Activated T-cell treated with anti-CD3 and anti-CD28 coated beads, Interleukin-2, amount 50 U/mL, for 4 hours (primary cell): Measurements from ENCODE around the gene MBTPS1. TPM values are rescaled to one million over a fixed set of nuclear protein-coding genes. Genes with fewer than 3 reads are reported as not detected.
A peak's percentile ranks its signal among the peaks of the same experiment; 100 is the strongest.

Experiments
- ATAC-seq, 2 donors: fragments of 200-7000 bp; cut with Tn5 transposase; one replicate each; pipeline ENCODE4 v1.10.0; 2021
- DNase-seq: peaks from one replicate; pipeline ENCODE4 v3.0.0-alpha.2; 2020
- H3K27me3 Mint-ChIP-seq: one replicate; pipeline ENCODE4 v1.8.0; 2021; ENCODE audit warnings: low read depth, mixed read lengths
- H3K36me3 Mint-ChIP-seq: one replicate; pipeline ENCODE4 v1.8.0; 2022; ENCODE audit warnings: mixed read lengths; ENCODE audit not compliant: insufficient read depth
- H3K4me1 Mint-ChIP-seq: one replicate; pipeline ENCODE4 v1.8.0; 2021; ENCODE audit warnings: low read depth, mixed read lengths
- H3K4me3 Mint-ChIP-seq: one replicate; pipeline ENCODE4 v1.8.0; 2021; ENCODE audit warnings: mild to moderate bottlenecking, moderate library complexity, mixed read lengths
- H3K9me3 Mint-ChIP-seq: one replicate; pipeline ENCODE4 v1.8.0; 2021; ENCODE audit warnings: mixed read lengths
- total RNA-seq, 3 donors: library from RNA; stranded (reverse); gene quantifications; one replicate each; pipeline ENCODE4 v1.2.1, GENCODE V29; 2021

Gene MBTPS1
- total RNA-seq, 3 donors from 2014 or later, result 44.9 to 52.8 (median 49.2) TPM

DNA sequence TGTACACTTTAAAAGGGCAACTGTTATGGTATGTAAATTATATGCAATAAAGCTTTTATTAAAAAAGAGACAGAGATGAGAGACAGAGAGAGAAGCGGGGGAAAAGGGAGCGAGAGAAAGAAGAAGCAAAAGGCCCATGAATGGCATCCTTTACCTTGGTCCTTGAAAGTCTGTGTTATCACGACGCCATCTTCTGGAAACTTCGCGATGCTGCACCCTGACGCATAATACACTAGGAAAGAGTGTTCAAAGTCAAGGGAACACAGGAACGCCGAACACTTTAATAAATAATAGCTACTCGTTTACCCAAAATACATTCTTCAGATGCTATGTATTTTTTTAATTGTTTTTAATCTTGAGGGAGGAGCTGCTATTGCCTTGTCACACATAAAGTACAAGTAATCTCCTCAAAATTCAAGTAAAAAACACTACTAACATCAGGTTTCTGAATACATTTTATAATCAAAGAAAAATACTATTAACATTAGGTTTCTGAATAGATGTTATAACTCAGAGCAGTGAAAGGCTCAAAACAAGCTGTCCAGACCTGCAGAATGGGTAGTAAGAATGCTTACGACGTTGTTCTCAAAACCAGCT, 51.1 kb downstream of the MBTPS1 start:
- peaks cover 48% of the 10 kb centered on the region for H3K36me3 Mint-ChIP-seq
- H3K27me3 Mint-ChIP-seq, result no peaks in the 10 kb centered on the region
- H3K4me1 Mint-ChIP-seq, result no peaks in the 10 kb centered on the region
- H3K4me3 Mint-ChIP-seq, result no peak overlapping the region
- DNase-seq (no peak), ATAC-seq (peak in 1 of 2 donors; percentile 38)
- H3K9me3 Mint-ChIP-seq, result no peaks in the 10 kb centered on the region

DNA sequence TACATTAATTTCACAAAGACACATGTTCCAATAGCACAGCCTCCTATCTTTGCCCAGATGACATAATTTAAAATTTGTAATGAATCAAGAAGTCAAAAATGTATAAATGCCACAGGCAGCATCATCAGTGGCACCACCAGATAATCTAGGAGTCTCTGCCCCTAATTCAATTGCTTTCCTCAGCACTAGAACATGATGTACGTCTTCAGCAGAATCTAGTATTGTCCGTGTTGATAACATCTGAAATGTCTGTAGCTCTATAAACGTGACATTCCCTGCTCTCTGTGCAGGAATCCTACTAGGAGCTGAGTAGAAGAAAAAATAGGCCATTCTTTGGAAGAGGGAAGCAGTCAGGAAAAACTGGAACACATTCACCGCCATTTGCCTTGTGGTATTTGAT, 52.8 kb downstream of the MBTPS1 start:
- DNase-seq, result no peak
- Mint-ChIP-seq H3K4me1 (no peaks in the 10 kb centered on the region), H3K36me3 (peaks cover 46% of the 10 kb centered on the region), H3K9me3 (no peaks in the 10 kb centered on the region), H3K27me3 (no peaks in the 10 kb centered on the region), H3K4me3 (no peak overlapping the region)
- no peak for ATAC-seq

DNA sequence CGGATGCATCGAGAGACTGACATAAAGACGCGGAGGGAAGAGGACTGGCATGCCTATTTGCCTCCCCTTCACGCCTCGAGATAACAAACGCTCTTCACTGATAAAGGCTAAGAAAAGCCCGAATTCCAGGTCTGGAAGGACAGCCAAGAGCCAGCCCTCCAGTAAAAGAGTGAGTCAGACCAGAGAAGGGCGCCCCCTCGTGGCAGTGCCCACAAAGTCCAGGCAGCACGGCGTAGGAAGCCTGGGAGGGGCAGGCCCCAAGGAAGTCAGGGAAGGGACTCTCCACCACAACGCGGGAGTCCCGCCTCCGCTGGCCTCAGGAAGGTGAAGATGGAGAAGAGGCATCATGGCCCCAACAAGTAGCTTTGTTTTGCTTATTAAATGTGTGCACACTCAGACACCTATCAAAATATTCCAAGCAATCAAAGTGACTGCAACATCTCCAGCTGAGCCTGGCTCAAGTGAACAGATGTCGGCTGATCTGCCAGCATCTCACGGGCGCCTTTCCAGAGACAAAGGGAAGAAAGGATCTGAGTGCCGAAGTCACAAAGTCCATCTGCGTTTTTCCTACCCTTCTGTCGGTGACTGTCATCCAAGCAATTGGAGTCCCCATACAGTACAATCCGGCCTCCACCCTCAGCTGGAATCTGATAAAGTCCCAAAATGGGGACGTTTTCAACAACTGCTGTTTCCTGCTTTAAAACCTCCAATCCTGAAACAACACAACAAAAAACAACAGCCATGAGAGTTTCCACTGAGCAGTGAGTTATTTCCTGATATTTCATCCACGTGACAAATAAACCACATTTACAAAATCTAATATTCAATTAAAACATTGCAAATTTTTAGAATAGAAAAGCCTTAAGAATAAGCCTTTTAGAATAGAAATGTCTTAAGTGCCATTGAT, 53.8 kb downstream of the MBTPS1 start:
- ATAC-seq (peak; percentile 82 to 96), DNase-seq (peak; percentile 56)
- Mint-ChIP-seq H3K4me1 (no peaks in the 10 kb centered on the region), H3K4me3 (no peak overlapping the region), H3K36me3 (peaks cover 45% of the 10 kb centered on the region), H3K27me3 (no peaks in the 10 kb centered on the region), H3K9me3 (no peaks in the 10 kb centered on the region)

DNA sequence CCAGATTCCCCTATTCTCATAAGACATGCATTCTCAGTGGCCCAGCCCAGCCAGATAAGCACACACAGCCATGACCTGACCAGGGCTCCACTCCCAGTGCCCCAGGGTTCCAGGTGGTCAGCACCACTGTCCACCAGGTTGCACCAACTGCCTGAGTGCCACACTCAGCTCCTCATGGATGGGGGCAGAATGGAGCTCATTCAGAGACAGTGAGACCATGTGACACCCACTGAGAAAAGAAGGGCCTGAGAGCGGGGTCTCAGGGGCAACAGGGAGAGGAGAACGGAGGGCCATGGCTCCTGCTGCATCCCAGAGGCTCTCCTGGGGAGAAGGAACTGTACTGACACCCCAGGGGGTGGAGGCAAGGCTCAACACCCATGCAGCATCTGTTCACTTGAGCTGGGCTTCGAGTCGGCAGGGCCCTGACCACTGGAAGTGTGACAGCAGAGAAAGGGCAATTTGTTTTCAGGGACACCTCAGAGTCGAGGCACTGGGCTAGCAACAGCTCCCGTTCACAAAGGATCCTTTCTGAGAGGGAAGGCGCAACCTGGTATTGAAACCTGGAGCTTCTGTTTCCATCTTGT, 55.4 kb downstream of the MBTPS1 start:
- Mint-ChIP-seq H3K27me3 (no peaks in the 10 kb centered on the region), H3K4me1 (no peaks in the 10 kb centered on the region), H3K36me3 (peaks cover 53% of the 10 kb centered on the region), H3K9me3 (no peaks in the 10 kb centered on the region), H3K4me3 (no peak overlapping the region)
- ATAC-seq, result no peak
- no peak for DNase-seq

DNA sequence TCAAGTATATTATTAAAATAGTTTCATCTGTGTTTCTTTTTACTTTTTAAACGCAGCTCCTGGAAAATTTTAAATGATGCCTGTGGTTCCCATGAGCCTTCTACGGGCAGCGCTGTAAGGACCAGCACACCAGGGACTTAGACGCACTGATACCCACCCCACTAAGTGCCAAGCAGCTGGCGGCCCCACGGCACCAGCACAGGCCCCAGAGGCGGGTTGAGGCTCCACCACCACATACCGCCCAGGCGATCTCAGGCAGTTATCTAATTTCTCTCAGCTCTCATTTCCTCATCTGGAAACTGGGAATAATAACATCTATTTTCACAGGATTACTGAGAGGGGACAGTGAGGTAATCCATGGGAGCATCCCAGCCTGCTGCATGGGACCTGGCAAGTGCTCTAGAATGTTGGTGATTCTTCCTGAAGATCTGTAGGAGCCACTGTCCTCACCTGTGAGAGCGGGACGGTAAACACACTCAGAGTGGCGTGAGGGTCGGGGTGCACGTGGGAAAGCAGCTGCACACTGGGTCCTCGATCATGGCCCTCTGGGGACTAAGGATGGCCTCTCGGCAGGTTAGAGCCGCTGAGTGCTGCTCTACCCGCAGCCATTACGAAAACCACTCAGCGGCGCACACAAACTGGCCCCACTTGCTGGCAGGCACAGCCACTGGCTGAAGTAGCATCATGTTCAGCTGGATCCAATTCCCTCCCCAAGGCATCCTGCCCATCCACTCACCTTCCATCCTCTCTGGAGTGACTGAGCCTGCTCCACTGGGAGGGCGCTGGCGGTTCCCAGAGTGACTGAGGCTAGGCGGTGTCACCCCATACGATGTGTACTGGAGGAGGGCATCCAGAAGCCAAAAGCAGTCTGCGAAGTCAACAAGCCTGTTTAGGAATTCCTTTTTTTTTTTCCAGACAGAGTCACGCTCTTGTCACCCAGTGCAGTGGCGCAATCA, 56.5 kb downstream of the MBTPS1 start:
- Mint-ChIP-seq H3K27me3 (no peaks in the 10 kb centered on the region), H3K4me1 (no peaks in the 10 kb centered on the region), H3K36me3 (peaks cover 61% of the 10 kb centered on the region), H3K4me3 (no peak overlapping the region), H3K9me3 (no peaks in the 10 kb centered on the region)
- no peak for ATAC-seq
- no peak for DNase-seq

DNA sequence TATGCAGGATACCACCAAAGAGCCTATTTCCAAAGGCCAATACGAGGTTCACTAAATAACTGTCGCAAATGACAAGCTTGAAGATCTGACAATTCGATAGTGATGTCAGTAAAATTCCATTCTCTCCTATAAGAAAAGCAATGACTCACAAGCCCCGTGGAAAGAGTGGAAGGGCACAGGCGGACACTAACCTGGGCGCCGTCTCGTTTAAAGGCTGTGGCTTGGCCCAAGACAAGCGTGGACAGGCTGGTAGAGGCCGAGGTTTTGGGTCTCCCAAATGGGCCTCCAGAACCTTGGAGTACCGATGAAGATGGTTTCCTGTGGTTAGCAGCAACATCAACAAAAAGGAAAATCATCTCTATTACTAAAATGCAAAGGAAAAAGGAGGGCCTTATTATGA, 57.6 kb downstream of the MBTPS1 start:
- ATAC-seq (no peak), DNase-seq (no peak)
- H3K27me3 Mint-ChIP-seq, result no peaks in the 10 kb centered on the region
- no peaks in the 10 kb centered on the region for H3K9me3 Mint-ChIP-seq
- no peak overlapping the region for H3K4me3 Mint-ChIP-seq
- no peaks in the 10 kb centered on the region for H3K4me1 Mint-ChIP-seq
- peaks cover 57% of the 10 kb centered on the region for H3K36me3 Mint-ChIP-seq

DNA sequence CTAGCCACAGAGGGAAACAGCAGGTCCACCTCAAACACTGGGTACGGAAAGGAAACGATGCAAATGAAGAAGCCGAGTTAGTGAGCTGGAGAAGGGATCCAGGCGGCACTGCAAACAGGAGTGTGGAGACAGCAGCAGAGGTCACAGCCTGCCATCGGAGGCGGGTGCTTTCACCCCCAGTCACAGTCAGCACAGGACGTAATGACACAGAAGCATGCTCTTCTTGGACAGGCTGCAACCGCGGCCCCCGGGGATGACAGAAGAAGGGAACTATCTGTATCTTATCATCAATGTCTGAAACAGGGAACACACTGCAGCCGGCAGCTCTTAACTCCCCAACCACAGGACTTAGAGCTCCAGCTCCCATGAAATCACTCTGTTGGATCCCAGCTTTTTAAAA, 58.1 kb downstream of the MBTPS1 start:
- Mint-ChIP-seq H3K27me3 (no peaks in the 10 kb centered on the region), H3K36me3 (peaks cover 57% of the 10 kb centered on the region), H3K4me1 (no peaks in the 10 kb centered on the region), H3K9me3 (no peaks in the 10 kb centered on the region), H3K4me3 (no peak overlapping the region)
- DNase-seq, result no peak
- ATAC-seq, result no peak

DNA sequence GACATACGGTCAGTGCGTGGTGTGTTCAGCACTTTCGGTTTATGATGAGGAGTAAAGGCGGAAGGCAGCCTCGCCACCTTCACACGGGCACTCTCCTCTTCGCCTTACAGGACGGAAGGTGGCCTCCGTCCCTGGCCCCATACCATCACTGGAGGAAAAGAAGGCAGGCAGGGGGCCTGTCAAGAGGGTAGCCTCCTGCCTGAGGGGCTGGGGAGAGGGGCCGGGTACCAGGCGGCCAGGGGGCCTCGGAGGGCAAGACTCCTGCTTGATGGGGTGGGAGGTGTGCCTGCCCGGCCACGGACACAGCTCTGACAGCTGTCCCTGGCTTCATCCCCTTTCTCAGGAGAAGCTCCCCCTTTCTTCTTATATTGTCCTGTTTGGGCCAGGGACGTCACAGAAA, 58.5 kb downstream of the MBTPS1 start:
- DNase-seq, result no peak
- peaks cover 59% of the 10 kb centered on the region for H3K36me3 Mint-ChIP-seq

DNA sequence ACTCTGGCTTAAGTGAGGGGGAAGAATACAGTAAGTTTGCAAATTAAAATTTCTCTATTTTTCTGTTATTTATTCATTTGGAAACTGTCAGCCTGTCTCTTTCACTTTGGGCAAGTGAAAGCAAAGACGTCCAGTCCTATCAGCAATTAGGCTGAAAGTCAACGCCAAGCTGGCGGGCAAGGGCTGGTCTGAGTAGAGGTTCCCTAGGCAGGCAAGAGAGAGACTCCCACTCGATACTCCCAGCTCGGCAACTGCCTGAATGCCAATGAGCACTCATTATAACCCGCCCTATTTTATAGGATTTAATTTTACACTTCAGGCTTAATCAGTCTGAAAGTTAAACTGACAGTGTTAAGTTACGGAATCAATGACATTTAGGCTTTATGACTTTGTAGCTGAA, 59.8 kb downstream of the MBTPS1 start:
- no peak for DNase-seq
- H3K4me3 Mint-ChIP-seq, result no peak overlapping the region
- H3K9me3 Mint-ChIP-seq, result no peaks in the 10 kb centered on the region
- H3K36me3 Mint-ChIP-seq, result peaks cover 61% of the 10 kb centered on the region
- no peaks in the 10 kb centered on the region for H3K27me3 Mint-ChIP-seq
- H3K4me1 Mint-ChIP-seq, result no peaks in the 10 kb centered on the region
- ATAC-seq, result no peak

More for the DNA sequence above, 58.5 kb downstream of the MBTPS1 start:
- ATAC-seq, result no peak
- H3K9me3 Mint-ChIP-seq, result no peaks in the 10 kb centered on the region
- no peaks in the 10 kb centered on the region for H3K27me3 Mint-ChIP-seq
- H3K4me3 Mint-ChIP-seq, result no peak overlapping the region
- H3K4me1 Mint-ChIP-seq, result no peaks in the 10 kb centered on the region

DNA sequence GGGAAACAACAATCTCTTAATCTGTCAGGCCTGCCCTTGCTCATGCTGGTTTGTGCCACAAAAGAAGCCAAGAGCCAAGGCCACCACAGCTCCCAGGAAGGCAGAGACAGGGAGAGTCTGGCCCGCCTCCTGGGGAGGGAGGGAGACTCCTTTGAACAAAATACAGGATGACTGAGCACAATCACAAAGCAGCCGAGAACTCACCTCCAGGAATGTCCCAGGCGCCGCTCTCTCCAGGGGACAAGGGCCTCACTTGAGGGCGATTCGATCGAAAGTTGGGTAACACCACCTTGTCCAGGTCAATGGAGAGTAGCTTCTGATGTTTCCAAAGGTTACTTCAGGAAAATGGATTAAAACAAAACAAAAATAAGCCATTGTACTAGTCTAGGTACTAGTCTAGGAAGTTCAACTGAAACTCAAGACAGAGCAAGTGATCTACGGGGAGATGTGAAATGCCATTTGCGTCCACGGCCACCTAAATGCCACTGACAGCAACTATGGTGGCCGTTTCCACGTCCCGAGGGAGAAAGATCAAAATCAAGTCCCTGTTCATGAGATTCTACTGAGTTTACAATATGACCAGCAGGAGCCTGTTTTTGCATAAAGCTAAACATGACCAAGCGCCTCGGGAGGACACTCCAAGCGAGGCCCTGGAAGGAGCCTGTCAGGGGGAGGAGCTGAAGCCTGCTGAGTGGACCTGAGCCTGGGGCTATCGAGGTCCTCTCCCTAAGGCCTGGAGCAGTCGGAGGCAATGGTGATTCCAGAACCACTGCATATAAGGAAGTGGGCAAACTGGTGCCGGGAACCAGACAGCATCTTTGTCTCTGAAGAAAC, 60.7 kb downstream of the MBTPS1 start:
- DNase-seq (no peak), ATAC-seq (no peak)
- H3K4me3 Mint-ChIP-seq, result no peak overlapping the region

DNA sequence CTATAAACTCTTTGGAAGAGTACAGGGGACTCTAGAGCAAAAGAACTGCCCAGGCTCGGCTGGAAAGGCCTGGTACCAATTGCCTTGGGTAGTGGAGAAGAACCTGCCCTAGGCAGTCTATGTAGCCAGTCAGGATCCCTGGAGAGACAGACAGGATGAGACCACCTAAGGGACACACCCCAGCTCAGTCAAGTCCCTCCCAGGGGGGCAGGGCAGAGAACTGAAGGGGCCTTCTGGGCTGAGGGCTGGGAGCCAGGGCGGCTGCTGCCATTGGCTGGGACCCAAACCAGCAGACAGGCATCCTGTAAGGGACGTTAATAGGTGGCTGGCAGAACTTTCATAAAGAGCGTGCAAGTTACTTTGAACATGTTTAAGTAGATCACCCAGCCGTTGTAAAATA, 61.4 kb downstream of the MBTPS1 start:
- Mint-ChIP-seq H3K4me3 (no peak overlapping the region), H3K9me3 (no peaks in the 10 kb centered on the region), H3K4me1 (no peaks in the 10 kb centered on the region), H3K36me3 (peaks cover 52% of the 10 kb centered on the region), H3K27me3 (no peaks in the 10 kb centered on the region)
- ATAC-seq, result no peak
- no peak for DNase-seq

More for the DNA sequence above, 60.7 kb downstream of the MBTPS1 start:
- Mint-ChIP-seq H3K27me3 (no peaks in the 10 kb centered on the region), H3K4me1 (no peaks in the 10 kb centered on the region), H3K36me3 (peaks cover 55% of the 10 kb centered on the region), H3K9me3 (no peaks in the 10 kb centered on the region)

DNA sequence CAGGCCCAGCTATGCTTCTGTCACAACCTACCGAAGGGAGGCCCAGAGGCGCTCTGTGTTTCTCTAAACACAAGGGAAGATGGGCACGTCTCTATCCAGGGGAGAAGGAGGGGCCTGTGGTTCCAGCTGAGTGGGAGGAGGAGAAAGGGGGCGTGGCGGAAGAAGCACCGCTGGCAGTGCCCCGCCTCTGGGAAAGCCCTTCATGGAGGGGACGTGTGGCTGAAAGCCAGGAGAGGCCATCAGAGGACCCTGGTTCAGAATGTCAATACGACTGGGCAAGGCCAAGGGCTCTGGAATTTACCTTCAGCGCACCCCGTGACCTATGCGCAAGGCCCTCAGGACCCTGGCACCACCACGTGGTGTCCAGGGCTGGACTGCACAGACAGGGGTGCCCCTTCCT, 61.8 kb downstream of the MBTPS1 start:
- no peak overlapping the region for H3K4me3 Mint-ChIP-seq
- DNase-seq, result no peak
- no peak for ATAC-seq
- H3K27me3 Mint-ChIP-seq, result no peaks in the 10 kb centered on the region
- H3K9me3 Mint-ChIP-seq, result no peaks in the 10 kb centered on the region
- peaks cover 49% of the 10 kb centered on the region for H3K36me3 Mint-ChIP-seq
- H3K4me1 Mint-ChIP-seq, result no peaks in the 10 kb centered on the region

DNA sequence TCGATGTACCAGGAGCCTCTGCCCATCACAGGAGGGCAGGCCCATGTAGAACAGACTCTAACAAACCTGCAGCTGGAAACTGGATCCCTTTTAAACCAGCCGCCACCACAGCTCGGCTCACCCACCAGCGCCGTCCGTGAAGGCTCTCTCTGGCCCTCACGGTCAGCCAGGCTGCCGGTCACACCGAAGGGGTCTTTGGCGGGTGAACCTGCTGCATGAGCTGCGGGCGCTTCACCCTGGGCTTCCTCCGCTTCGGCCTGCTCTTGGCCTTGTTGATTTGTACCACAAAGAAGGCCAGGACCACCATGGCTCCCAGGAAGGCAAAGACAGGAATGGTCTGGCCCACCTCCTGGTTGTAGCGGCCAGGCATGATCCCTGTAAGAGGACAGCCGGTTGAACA, 62.5 kb downstream of the MBTPS1 start:
- Mint-ChIP-seq H3K36me3 (peaks cover 49% of the 10 kb centered on the region), H3K4me3 (no peak overlapping the region), H3K9me3 (no peaks in the 10 kb centered on the region), H3K27me3 (no peaks in the 10 kb centered on the region), H3K4me1 (no peaks in the 10 kb centered on the region)
- no peak for ATAC-seq
- no peak for DNase-seq
